GM18951 (cell line): ENCODE results near the gene CD164L2.

ENCODE experiments used
- POLR2A ChIP-seq: IDR thresholded peaks from 4 replicates; pipeline ENCODE4 v1.6.1; 2011; ENCODE audit warnings: mild to moderate bottlenecking; ENCODE audit not compliant: insufficient read length, insufficient read depth; ENCODE audit errors: extremely low read depth
- in situ Hi-C: fragments of 300-500 bp; cut with MboI; formaldehyde crosslinking; loops from one replicate; pipeline ENCODE4 v1.12.0; 2022; ENCODE audit warnings: low sequenced_read_pairs, mixed read lengths, inconsistent platforms; ENCODE audit not compliant: unreplicated experiment

Gene CD164L2

DNA sequence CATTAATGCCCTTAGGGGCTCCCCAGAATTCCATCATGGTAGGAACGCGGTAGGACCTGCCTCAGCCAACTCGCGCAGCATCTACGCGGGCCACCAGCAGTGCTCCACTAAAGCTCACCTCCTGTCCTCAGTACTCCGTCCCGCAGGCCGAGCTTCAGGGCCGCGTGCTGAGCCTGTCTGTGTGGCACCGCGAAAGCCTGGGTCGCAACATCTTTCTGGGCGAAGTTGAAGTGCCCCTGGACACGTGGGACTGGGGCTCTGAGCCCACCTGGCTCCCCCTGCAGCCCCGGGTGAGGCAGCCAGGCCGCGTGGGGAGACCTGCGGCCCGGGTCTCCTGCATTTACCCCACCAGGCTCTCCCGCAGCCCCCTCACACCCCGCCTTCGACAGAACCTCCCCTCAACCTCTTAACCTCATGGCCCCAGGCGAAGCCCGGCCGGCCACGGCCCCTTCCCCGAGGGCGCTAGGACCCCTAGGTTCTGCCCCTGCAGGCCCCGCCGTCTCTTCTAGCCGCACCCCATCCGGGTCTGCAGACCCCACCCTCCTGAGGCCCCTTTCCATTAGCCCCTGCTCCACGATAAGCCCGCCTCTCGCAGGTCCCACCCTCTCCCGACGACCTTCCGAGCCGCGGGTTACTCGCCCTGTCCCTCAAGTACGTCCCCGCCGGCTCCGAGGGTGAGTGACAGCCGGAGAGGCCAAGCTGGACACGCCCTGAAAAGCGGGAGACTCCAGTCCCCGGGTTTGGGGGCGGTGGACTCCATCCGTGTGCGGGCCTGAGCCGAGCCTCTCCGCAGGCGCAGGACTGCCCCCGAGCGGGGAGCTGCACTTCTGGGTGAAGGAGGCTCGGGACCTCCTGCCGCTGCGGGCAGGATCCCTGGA, 32.2 kb downstream of the CD164L2 start:
- in situ Hi-C loops, result no loop called here
- TF ChIP-seq POLR2A, result no peak

- no peak for TF ChIP-seq POLR2A
- in situ Hi-C loops, result no loop called here
Observed at GRCh38 chr1:27349784-27350662, 33.1 kb downstream of the CD164L2 start.

DNA sequence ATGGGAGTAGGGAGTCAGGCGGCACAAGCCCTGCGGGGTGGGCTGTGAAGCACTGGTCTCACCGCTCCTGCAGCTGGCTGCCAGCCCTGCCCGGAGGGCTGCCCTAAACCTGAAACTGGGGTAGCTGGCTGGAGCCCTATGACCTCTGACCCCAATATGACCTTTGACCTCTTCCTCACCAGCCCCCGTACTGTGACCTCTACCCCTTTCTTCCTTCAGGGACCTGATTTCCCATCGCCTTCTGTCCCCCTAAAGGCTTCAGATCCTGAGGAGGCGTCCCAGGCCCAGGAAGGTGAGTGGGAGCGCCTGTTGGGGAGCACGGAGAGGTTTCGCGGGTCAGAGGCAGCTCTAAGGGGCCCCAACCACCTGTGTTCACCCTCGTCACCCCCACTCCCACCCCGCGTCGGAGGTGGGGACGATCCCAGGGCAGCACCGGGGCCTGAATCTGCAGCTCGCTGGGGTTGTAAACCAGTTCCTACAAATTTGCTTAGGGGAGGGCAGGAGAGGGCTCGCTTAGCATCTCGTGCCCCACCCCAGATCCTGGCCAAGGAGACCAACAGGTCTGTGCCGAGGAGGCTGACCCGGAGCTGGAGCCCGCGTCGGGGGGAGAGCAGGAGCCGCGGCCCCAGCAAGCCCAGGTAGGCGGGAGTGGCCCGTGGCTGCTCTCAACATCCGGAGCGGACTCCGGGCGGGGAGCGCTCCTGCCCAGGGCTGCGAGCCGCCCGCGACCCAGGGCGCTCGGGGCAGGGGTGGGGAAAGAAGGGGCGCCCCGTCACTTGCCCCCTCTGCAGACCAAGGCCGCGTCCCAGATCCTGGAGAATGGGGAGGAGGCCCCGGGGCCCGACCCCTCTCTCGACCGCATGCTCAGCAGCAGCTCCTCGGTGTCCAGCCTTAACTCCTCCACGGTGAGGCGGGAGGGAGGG, 34.0 kb downstream of the CD164L2 start:
- in situ Hi-C loops, result no loop called here

GRCh38 chr1:27346991-27347624, 36.0 kb downstream of the CD164L2 start:
- TF ChIP-seq POLR2A, result no peak
- in situ Hi-C loops, result no loop called here

More for the DNA sequence above, 34.0 kb downstream of the CD164L2 start:
- TF ChIP-seq POLR2A, result no peak

- in situ Hi-C loops, result no loop called here
- no peak for TF ChIP-seq POLR2A
Observed at GRCh38 chr1:27346357-27346756, 36.8 kb downstream of the CD164L2 start.

- TF ChIP-seq POLR2A, result no peak
- in situ Hi-C loops, result no loop called here
Observed at GRCh38 chr1:27345272-27345671, 37.9 kb downstream of the CD164L2 start.

- in situ Hi-C loops, result no loop called here
- no peak for TF ChIP-seq POLR2A
Observed at GRCh38 chr1:27343639-27344025, 39.5 kb downstream of the CD164L2 start.

DNA sequence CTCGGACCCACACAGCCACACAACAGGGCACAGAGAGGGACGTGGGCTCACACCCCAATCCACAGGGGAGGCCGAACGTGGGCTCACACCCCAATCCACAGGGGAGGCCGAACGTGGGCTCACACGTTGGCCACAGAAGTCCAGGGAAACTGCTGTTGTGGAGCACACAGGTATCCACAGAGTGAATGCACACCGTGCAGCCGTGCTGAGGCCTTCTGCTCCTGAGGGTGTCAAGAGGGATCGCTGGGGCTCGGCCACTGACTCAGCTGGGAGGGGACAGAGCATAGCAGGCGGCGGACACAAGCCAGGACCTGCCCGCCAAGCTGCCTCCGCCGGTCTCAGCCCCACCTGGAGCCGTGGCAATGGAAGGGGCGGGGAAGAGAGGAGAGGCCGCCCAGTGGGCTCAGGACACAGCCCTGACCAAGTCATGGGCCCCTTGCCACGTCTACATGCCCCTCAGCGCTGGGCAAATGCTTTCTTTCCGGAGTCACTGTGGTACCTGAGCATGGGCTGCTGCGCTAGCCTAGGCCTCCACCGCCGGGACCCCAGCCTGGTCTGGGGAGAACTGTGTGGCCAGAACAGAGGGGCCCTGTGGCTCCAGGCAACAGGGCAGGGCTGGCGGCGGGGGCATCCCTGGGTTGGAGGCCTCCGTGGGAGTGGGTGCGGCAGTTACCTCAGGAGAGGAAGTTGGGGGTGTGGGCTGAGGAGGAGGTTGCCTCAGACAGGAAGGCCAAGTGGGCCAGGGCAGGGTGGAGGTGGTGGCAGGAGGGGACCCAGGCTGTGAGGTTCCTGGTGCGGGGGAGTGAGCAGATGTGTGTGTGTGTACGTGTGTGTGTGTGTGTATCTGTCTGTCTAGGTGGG, 40.1 kb downstream of the CD164L2 start:
- TF ChIP-seq POLR2A, result peak; percentile 26
- in situ Hi-C loops, result no loop called here

DNA sequence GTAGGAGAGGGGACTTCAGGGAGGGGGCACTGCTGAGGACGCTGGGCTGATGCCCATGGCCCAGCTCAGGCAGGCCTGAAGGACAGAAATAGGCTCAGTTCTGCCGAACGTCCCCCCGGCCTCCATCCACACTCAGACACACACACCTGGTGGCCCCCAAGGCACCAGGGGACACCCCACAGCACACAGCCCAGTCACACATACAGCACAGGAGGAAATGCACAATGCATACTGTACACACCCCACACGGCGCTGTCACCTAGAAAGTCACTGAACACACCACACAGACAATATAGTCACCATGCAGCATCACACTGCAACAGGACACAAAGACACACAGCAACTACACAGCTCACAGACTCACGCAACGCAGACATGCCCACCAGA, 40.7 kb downstream of the CD164L2 start:
- no peak for TF ChIP-seq POLR2A
- in situ Hi-C loops, result no loop called here

- TF ChIP-seq POLR2A, result peak; percentile 48
- in situ Hi-C loops, result no loop called here
Observed at GRCh38 chr1:27341525-27342252, 41.4 kb downstream of the CD164L2 start, which contains the start of gene SYTL1. Gene SYTL1 (plus strand): TSS chr1:27342022. CDS start chr1:27345335, 3,313 bp downstream.

- no peak for TF ChIP-seq POLR2A
Observed at GRCh38 chr1:27339213-27339612, 43.9 kb downstream of the CD164L2 start.

More at GRCh38 chr1:27339213-27339612, 43.9 kb downstream of the CD164L2 start:
- in situ Hi-C loops, result no loop called here
